ENCODE results near the gene CFAP46.
"Not testable (repeated sequence)": the region's sequence is repeated elsewhere in the genome, so short reads cannot be mapped to it uniquely, and the experiment has no call there.

The CFAP46 gene

DNA sequence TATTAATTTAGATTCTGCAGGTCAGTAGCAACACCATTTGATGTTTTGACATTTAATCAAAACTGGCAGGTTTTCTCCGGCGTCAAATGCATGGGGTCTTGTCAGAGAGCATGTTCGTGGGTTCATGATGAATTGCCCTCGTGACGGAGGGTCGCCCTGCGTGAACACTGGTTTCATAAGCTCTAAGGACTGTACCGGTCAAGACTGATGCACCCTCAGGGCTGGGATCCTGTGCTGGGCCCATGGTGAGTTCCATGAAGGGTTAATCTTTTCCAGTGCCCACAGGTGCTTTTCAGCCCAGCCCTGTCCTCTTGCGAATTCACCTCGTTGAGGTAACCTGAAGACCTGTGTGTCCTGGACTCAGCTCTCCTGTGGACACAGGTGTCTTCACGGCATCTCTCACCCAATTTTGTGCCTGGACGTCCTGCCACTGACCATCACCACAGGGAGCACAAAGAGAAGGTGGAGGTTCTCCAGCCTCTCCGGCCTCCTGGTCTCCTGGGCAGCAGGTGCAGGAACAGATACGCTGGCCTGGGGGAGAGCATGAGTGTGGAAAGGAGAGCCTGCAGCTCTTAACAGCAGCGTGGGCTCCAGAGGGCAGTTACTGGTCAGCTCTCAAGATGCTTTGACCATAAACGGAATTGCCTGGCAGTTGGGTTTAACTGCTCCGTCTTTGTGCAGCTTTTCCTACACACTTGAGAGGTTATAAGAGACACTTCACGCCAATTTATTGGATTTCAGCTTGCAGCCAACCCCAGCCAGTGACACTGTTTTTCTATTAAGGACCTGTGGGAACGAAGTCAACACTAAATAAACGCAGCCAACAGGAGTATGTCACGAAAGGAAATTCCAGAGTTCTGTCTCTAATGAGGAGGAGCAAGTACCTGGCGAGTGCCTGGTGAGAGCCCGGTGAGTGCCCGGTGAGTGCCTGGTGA lies 37.4 kb upstream of the CFAP46 start:
- DNase-seq (ENCODE audit: low read depth in 2 of 2): no peak

DNA sequence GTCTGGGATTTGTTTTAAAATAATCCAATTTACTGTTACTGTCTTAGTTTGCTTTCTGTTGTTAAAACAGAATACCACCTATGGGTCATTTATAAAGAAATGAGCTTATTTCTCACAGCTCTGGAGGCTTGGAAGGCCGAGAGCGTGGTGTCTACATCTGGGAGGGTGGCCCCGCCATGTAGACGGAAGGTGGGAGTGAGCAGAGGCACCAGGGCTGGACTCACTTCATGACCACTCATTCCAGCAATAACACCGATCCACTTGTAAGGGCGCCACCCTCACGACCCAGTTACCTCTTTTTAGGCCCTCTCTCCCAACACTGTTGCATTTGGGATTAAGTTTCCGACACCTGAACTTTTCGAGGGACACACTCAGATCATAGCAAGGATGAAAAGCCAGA lies 36.2 kb upstream of the CFAP46 start:
- no peak for DNase-seq (ENCODE audit: low read depth in 2 of 2)

DNA sequence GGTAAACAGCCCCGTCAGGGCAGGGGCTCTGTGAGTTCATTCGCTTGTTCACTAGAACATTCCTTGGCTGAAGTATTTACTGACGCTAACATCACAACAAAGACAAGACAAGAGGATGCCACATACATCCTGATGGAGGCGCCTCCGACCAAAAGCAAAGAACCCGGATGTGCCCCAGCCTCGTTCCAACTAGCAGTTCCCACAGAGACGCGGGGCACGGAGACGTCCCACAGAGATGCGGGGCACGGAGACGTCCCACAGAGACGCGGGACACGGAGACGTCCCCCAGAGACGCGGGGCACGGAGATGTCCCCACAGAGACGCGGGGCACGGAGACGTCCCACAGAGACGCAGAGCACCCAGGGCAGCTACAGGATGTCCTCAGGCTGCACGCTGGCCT lies 35.4 kb upstream of the CFAP46 start:
- DNase-seq (ENCODE audit: low read depth in 2 of 2): no peak

DNA sequence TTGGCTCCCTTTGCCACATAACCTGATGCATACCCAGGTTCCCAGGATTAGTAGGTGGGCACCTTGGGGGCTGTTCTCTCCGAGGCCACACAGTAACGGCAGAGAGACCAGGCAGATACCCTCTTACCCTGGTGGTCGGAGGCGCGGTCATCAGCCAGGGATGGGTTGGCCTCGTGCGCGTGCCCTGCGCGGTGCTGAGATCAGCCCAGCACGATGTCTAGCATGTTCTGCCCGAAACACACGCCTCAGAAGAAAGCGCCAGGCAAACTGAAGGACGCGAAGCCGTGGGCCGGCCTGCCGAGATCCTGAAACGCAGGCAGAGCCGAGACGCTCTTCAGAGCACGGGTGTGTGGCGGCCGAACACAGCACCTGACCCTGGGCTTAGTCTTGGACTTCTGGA lies 34.7 kb upstream of the CFAP46 start:
- DNase-seq (ENCODE audit: low read depth in 2 of 2): no peak

DNA sequence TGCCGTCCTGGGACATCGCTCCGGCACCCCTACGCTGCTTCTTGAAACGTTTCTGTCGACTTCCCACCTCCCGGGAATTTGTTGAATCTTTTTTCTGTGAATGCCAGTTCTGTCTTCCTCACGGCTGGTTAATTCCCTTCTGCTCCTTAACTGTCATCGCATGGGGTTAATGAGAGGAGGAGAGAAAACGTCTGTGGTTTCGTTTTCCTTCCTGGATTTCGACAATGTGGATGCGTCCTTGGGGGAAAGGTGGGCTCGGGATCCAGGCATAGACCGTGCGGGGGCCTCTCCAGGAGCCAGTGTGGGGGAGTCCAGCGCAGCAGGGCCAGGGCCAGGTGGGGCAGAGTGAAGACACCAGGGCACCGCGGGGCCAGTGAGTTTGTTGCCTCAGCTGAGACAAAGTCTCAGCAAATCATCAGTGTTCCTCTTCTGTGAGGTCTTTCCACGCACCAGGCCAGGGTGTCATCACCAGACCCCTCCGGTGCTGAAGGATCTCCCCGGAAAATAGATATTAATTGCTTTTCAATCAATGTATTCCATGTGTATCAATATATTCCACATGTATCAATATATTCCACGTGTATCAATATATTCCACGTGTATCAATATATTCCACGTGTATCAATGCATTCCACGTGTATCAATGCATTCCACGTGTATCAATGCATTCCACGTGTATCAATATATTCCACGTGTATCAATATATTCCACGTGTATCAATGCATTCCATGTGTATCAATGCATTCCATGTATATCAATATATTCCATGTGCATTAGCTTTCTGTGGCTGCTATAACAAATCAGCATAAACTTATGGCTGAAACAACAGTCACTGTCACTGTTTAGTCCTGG lies 33.7 kb upstream of the CFAP46 start:
- DNase-seq (ENCODE audit: low read depth in 2 of 2): no peak

DNA sequence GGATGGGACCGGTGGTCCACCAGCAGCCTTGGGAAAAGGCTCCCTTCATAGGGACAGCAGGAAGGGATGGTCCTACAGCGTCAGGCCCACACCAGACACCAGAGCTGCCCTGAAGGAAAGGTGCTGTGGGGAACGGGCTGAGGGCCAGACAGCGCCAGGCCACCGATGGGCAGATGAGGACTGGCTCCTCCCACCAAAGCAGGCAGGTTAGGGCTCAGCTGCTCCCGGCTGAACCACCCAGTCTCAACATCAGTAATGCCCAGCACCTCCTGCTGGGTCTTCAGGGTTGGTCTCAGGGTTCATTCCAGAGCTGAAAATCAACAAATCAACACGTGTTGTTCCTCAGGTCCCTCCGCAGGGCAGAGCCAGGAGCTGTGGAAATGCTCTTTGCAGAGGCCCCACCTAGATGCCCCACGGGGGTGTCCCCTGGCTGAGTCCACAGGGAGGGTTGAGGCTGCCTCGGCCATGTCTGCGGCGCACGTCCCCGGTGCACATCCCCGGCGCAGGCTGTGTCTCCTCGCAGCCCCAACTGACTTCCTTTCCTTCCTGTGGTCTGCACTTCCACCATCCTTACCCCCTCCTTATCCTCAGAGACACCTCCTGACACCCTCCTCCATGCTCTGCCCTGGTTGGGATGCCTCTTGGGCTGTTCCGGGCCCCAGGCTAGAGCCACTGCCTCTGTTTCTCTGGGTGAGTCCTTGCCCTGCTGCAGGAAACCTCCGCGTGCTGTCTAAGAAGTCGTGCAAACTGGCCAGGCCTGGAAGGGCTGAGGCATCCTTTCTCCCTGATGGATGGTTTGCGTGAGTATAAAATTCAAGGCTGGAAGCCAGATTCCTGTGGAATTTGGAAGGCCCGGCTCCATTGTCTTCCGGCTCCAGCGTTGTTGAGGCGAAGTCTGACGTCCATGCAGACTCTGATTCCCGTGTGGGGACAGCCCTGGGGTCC lies 32.8 kb upstream of the CFAP46 start:
- DNase-seq (ENCODE audit: low read depth in 2 of 2): no peak

DNA sequence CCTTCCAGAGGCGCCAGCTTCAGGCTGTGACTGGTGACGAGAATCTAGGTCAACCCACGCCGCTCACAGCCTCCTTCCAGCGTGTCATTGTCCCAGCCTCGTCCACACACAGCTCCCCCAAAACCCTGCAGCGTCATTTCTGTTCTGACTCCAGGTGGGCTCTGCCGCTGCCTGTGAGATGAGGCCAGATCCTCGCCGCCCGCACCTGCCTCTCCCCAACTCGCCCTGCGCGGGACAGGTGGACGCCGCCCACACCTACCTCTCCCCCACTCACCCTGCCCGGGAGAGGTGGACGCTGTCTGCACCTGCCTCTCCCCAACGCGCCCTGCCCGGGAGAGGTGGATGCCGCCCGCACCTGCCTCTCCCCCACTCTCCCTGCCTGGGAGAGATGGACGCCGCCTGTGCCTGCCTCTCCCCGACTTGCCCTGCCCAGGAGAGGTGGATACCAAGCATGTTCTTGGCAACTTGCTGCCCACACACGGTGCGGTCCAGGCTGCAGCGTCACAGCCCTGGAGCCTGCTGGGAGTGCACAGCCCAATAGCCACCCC lies 32.0 kb upstream of the CFAP46 start:
- DNase-seq (ENCODE audit: low read depth in 2 of 2): no peak

DNA sequence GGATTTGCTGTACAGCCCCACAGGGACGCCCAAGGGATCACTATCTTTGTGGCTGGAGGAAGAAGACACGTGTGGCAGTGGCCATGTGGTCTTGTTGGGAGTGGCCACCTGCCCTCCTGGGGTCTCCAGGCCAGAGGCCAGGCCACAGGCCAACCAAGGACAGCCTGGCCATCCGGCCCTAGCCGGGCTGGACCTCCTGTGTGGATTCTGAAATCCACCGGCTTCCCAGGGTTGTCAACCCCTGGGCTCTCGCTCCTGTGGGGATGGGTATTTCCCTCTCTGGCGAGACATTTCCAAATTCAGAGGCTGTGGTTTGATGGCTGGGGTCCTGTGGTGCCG lies 31.5 kb upstream of the CFAP46 start:
- DNase-seq (ENCODE audit: low read depth in 2 of 2): no peak

DNA sequence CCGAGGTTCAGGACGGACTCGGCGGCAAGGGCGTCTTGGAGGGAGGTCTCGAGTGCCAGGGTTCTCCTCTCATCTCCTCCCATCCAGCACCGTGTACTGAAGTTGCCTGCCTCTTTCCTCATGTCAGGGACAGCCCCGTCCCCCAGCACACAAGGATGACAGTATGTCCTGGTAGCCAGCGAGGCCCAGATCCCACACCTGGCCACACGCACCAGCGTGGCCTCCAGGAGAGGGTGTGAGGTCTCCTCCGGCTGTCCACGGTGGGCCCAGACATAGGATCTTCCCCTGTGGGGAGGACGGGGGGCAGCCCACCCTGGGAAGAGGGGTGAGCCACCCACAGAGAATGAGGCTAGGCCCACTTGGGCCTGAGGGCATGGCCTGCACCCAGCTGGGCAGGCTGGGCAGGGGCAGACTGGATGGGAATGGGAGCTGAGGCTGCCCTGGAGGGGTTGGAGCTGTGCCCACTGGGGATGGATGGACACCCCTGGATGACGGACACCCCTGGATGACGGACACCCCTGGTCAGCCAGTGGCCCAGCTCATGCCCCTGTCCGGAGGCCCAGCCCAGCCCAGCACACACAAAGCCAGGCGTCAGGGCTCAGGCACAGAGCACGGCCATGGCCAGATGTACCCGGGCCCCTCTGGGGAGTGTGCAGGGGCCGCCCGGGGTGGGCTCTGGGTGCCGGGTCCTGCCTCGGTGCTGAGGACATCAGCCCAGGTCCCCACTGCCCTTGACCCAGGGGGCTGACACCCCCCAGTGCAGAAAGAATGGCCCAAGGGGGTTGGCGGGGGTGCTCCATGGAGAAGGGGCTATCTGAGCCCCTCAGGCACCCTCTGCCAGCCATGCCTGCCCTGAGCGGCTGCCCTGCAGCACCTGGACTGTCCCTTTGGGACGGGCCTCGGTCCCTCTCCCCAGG lies 30.9 kb upstream of the CFAP46 start:
- no peak for DNase-seq (ENCODE audit: low read depth in 2 of 2)

DNA sequence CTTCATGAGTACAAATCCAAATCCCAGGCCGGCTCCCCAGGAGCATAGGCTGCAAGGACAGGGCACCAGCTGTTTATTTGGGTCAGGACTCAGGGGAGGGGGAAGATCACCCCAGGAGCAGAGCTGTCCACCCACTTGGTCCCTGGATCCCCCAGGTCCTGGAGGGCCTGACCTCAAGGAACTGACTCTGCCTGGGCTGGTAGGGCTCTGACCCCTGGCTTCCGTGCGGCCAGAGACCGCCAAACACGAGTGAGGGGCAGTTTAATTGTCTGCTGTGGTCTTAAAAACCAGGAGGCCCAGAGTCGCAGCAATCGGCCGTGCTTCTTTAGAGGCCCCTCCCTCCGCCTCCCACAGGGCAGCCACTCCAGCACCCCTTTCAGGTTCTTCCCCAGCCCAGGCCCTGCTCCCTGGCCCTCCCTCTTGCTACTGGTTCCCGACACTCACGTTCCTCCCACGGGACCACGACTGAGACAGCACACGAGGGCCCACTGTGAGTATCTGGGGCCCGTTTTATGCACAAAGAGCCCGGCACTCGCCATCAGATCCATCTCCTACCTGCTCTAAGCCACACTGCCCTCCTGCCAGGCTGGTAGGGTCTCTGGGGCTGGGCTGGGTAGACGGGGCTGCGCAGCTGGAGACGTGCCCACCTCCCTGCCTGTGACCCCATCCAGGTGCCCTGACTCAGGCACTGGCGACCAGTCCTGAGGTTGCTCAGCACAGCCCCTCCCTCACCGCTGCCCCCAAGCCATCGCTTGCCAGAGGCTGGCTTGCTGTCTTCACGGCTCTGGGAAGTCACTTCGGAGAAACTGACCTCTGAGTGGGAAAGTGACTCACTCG lies 30.0 kb upstream of the CFAP46 start:
- DNase-seq (ENCODE audit: low read depth in 2 of 2): no peak

DNA sequence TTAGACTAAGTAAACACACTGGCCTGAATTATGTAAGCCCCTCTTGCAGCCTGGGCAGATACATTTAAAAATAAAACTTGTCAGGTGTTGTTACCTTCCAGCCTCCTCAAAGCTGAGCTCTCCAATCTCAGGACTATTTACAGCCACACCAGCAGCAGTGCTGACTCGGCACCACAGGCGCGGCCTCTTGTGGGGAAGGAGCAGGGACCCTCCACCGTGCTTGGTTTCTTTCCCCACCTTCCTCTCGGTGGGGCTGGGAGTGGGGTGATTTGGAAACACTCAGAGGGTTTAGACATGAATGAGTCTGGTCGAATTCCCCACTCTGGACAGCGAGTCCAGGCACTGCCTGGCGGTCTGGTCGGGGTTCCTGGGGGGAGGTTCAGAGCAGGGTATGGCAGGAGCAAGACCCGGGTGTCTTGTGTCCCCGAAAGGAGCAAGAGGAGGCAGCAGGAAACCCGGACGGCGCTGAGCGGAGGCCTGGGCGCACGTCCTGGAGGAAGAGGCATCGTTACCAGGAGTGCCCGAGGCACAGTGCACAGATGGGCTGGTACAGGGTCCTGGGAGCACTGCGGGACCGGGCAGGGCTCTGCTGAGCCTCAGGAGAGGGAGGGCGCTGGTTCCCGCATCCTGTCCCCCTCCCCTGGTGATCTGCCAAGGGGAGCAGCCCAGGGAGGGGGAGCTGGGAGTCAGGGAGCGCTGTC lies 29.2 kb upstream of the CFAP46 start:
- no peak for DNase-seq (ENCODE audit: low read depth in 2 of 2)

DNA sequence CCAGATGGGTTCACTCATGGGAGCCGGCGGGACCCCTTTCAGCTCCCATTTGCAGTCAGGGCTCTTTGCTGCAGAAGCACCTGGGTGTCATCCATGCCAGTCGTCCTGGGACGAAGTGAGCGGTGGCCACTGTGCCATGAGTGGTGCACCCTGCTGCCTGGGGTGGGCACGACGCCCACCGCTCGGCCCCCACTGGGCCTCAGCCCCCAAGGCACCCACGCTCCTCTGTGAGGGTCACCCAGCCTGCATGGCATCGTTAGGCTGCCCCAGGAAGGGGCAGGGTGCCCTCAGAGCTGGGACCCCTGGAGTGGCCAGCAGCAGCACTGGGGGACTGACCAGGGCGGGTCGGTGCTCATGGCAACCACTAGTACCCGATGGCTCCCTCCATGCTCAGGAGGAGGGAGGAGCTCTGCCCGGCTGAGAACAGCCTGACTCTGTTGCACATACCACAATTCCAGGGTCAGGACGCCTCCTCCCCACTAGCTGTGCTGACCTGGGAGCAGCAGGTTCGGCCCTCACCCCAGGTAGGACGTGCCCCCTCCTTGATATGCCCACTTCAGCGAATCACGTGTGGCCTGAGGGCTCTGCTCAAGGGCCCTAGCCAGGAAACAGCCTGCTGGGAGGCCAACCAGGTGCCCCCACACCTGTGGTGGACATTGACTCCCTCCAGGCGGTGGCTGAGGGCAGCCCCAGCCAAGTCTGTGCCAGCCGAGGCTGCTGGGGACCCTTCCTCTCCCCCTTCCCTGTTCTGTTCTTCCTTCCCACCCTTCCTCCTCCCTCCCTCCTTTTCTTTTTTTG lies 28.5 kb upstream of the CFAP46 start:
- DNase-seq (ENCODE audit: low read depth in 2 of 2): no peak

DNA sequence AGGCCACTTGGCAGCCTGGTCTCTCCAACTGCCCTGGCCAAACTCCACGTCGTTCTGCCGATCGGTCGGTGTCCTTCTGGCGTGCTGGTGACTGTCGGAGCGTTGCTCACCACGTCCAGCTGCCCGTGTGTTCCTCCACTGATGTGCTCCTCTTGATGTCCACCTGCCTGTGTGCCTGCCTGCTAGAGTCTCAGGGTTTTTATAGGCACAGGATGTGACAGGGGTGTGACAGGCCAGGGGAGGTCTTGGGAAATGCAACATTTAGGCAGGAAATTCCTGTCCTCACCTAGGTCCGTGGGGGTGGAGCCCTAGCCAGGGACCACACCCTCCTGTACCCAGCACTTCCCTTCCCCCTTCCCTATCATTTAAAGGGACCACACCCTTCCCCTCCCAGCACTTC lies 25.2 kb upstream of the CFAP46 start:
- DNase-seq (ENCODE audit: low read depth in 2 of 2): no peak

DNA sequence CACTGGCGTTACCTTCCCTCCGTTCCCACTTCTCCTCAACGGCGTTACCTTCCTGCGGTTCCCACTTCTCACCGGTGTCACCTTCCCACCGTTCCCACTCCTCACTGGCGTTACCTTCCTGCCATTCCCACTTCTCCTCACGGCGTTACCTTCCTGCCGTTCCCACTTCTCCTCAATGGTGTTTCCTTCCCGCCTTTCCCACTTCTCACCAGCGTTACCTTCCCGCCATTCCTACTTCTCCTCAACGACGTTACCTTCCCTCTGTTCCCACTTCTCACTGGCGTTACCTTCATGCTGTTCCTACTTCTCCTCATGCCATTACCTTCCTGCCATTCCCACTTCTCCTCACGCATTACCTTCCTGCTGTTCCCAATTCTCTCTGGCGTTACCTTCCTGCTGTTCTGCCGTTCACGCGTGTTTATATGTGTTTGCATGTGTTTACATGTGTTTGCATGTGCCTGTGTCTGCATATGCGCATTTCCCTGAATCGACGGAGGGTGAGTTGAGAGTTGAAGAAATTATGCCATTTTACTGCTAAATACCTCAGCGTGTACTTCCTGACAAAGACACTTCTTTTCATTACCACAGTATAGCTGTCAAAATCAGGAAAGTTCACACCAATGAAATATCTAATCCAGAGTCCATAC lies 23.2 kb upstream of the CFAP46 start:
- no peak for DNase-seq (ENCODE audit: low read depth in 2 of 2)

DNA sequence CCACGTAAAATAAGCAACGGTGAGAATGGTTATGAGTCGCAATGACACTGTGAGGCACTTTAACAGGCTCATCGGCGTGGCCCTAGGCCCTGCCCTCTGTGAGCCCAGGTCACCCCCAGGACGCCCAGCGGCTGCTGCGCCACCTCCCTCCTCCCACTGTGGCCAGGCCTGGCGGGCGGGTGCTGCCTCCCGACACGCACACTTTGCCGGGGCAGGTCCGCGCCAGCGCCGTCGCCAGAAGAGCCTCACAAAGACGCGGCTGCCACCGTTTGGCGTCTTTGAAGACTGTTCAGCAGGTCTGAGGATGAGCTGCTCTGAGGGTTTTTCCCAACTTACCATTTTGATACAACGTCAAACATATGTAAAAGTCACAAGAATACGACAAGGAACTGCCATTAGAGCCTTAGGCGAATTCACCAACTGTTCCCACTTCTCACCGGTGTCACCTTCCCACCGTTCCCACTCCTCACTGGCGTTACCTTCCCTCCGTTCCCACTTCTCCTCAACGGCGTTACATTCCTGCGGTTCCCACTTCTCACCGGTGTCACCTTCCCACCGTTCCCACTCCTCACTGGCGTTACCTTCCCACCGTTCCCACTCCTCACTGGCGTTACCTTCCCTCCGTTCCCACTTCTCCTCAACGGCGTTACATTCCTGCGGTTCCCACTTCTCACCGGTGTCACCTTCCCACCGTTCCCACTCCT lies 22.5 kb upstream of the CFAP46 start:
- not testable (repeated sequence) for DNase-seq (ENCODE audit: low read depth in 2 of 2)

DNA sequence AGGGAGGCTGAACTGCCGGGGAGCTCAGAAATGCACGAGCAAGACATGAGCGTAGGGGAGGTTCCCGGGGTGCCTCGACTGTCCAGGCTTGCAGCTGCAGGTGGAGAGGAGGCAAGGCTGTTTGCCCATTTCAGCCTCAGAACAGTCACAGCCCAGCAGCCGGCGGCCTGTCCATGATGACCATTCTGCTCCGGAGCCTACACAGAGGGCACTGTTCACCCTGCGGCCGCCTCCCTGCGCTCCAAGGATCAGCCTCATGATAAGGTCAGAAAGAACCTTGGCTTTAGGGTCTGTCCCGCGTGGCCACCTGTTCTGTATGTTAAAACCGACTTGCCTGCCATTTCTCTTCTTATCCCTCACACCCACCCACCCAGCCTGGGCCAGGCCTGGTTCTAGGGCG lies 21.9 kb upstream of the CFAP46 start:
- DNase-seq (ENCODE audit: low read depth in 2 of 2): no peak

DNA sequence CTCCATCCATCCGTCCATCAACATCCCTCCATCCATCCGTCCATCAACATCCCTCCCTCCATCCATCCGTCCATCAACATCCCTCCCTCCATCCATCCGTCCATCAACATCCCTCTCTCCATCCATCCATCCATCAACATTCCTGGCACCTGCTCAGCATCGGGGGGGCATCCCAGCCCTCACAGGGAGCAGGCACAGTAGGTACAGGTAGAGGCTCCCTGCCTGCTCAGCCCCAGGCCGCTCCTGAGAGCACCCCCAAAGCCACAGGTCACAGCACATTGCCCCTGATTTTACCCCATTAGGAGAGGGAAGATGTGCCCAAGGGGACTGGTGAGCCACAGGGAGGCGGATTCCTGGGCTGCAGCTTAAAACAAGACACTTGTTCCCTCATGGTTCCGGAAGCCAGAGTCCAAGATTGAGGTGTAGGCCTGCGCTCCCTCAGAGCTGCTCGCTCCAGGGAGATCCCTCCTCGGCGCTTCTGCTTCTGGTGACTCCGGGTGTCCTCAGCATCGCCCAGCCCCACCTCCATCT lies 21.1 kb upstream of the CFAP46 start:
- DNase-seq (ENCODE audit: low read depth in 2 of 2): no peak
